GM12878 (cell line): ENCODE measurements around the gene ZNF423. TPM values are rescaled to one million over a fixed set of nuclear protein-coding genes. Genes with fewer than 3 reads are reported as not detected.

Experiments used
- ATAC-seq: fragments of 200-7000 bp; cut with Tn5 transposase; 3 replicates; pipeline ENCODE4 v1.9.1; 2020; ENCODE audit warnings: mild to moderate bottlenecking, moderate library complexity
- BruUV-seq: library from RNA; stranded (reverse); fragments of 400-500 nt; replicated peaks from 2 replicates; lab custom pipeline; 2021; lab: Mats Ljungman, UMichigan
- CTCF ChIA-PET: fragments of 300-600 bp; sonication (Branson Sonifier 250); formaldehyde crosslinking; extraction: SDS; loops from one replicate; lab custom pipeline; 2021; ENCODE audit warnings: inconsistent platforms; lab: Yijun Ruan, JAX
- POLR2A ChIA-PET: fragments of 350-600 bp; formaldehyde crosslinking; extraction: SDS; loops from one replicate; lab custom pipeline; 2021; ENCODE audit warnings: inconsistent platforms; lab: Charles Lee
- RAD21 ChIA-PET: fragments of 300-600 bp; sonication (Branson Sonifier 250); formaldehyde crosslinking; loops from one replicate; lab custom pipeline; 2023; ENCODE audit warnings: antibody characterized with exemption; ENCODE audit not compliant: unreplicated experiment; lab: Charles Lee
- SMC1A ChIA-PET: fragments of 300-600 bp; sonication (Branson Sonifier 250); formaldehyde crosslinking; loops from one replicate; lab custom pipeline; 2023; ENCODE audit not compliant: unreplicated experiment, uncharacterized antibody; lab: Charles Lee
- DNase-seq: peaks from one replicate; pipeline ENCODE4 v3.0.0-alpha.2; 2011; ENCODE audit warnings: low read depth, low spot score
- FAIRE-seq: peaks from 3 replicates; lab custom pipeline; 2011; peaks lifted over from hg19 to GRCh38; lab: Jason Lieb, UNC
- H2AFZ ChIP-seq: 2 replicates; pipeline ENCODE4 v1.6.0; 2011; ENCODE audit warnings: low read depth, low read length, control low read depth; ENCODE audit not compliant: control insufficient read depth
- H3K27ac ChIP-seq: 2 replicates; pipeline ENCODE4 v1.5.1; 2011; ENCODE audit warnings: control low read depth; ENCODE audit not compliant: control insufficient read depth, insufficient read depth
- H3K27me3 ChIP-seq, 2 experiments: replicated peaks in 1 of 2; 2 replicates each; pipeline versions ENCODE4 v1.6.0 to v1.6.1; 2011; ENCODE audit warnings: low read length in 1 of 2; ENCODE audit not compliant: control insufficient read depth in 2 of 2, insufficient read depth in 2 of 2
- H3K36me3 ChIP-seq, 2 experiments: 2 replicates each; pipeline ENCODE4 v1.5.1; 2011; ENCODE audit warnings: low read length in 1 of 2; ENCODE audit not compliant: control insufficient read depth in 2 of 2, insufficient read depth in 2 of 2
- H3K4me1 ChIP-seq: 2 replicates; pipeline ENCODE4 v1.6.1; 2011; ENCODE audit warnings: mild to moderate bottlenecking, low read length, moderate library complexity, mixed read lengths; ENCODE audit not compliant: control insufficient read depth, insufficient read depth
- H3K4me2 ChIP-seq: 2 replicates; pipeline ENCODE4 v1.6.0; 2011; ENCODE audit warnings: control low read depth; ENCODE audit not compliant: control insufficient read depth, insufficient read depth
- H3K4me3 ChIP-seq: fragments of 200-600 bp; sonication (generic); 2 replicates; pipeline ENCODE4 v1.5.1; 2016
- H3K79me2 ChIP-seq: 2 replicates; pipeline ENCODE4 v1.6.0; 2011; ENCODE audit warnings: low read length; ENCODE audit not compliant: control insufficient read depth, insufficient read depth
- H3K9ac ChIP-seq: 2 replicates; pipeline ENCODE4 v1.8.0; 2011; ENCODE audit warnings: low read length, control low read depth, mixed read lengths; ENCODE audit not compliant: control insufficient read depth, insufficient read depth
- H3K9me3 ChIP-seq: replicated peaks from 3 replicates; pipeline ENCODE4 v1.5.1; 2011; ENCODE audit warnings: mild to moderate bottlenecking, low read length; ENCODE audit not compliant: control insufficient read depth, insufficient read depth
- H4K20me1 ChIP-seq: 2 replicates; pipeline ENCODE4 v1.6.0; 2011; ENCODE audit not compliant: control insufficient read depth, insufficient read depth
- CHD2 ChIP-seq: IDR thresholded peaks from 2 replicates; pipeline ENCODE4 v1.6.1; 2011; ENCODE audit warnings: low read depth, low read length, improper control_type of control experiment, borderline replicate concordance
- EGR1 ChIP-seq, 2 experiments: IDR thresholded peaks; 1 replicate in 1 of 2; 2 replicates in 1 of 2; pipeline ENCODE4 v1.6.1; 2011 to 2012; ENCODE audit warnings: low read depth in 2 of 2, low read length in 2 of 2, borderline replicate concordance in 1 of 2, mild to moderate bottlenecking in 1 of 2, moderate library complexity in 1 of 2
- ELK1 ChIP-seq: IDR thresholded peaks from 2 replicates; pipeline ENCODE4 v1.6.1; 2012; ENCODE audit warnings: low read depth, low read length, improper control_type of control experiment
- ETV6 ChIP-seq, 2 experiments: fragments of 450-650 bp in 1 of 2; IDR thresholded peaks in 1 of 2; conservative IDR thresholded peaks in 1 of 2; 2 replicates each; pipeline ENCODE4 v1.6.1; 2014; ENCODE audit warnings: antibody characterized with exemption in 1 of 2, borderline replicate concordance in 1 of 2, low read depth in 1 of 2, mild to moderate bottlenecking in 1 of 2, moderate library complexity in 1 of 2
- EZH2 ChIP-seq: IDR thresholded peaks from 2 replicates; pipeline ENCODE4 v1.6.1; 2012; ENCODE audit warnings: low read depth, mild to moderate bottlenecking, control low read depth, inconsistent platforms, low read length, borderline replicate concordance; ENCODE audit not compliant: control insufficient read depth
- GABPA ChIP-seq: IDR thresholded peaks from 2 replicates; pipeline ENCODE4 v1.6.1; 2014; ENCODE audit warnings: antibody characterized with exemption, low read depth, mild to moderate bottlenecking, inconsistent platforms
- GATAD2B ChIP-seq: fragments of 450-650 bp; conservative IDR thresholded peaks from 2 replicates; pipeline ENCODE4 v1.6.1; 2017; ENCODE audit warnings: low read depth, mild to moderate bottlenecking, moderate library complexity
- IKZF1 ChIP-seq: fragments of 450-650 bp; conservative IDR thresholded peaks from 2 replicates; pipeline ENCODE4 v1.6.1; 2017; ENCODE audit warnings: antibody characterized with exemption, mild to moderate bottlenecking
- MYB ChIP-seq: fragments of 150-350 bp; IDR thresholded peaks from 2 replicates; pipeline ENCODE4 v1.6.1; 2014; ENCODE audit warnings: mild to moderate bottlenecking, low read depth, low read length, borderline replicate concordance
- NFYA ChIP-seq: IDR thresholded peaks from 2 replicates; pipeline ENCODE4 v1.6.1; 2011; ENCODE audit warnings: low read depth, mild to moderate bottlenecking, low read length, improper control_type of control experiment, borderline replicate concordance
- PML ChIP-seq: IDR thresholded peaks from 2 replicates; pipeline ENCODE4 v1.6.1; 2012; ENCODE audit warnings: low read length, inconsistent platforms
- PRDM15 ChIP-seq: fragments of 450-650 bp; formaldehyde crosslinking; IDR thresholded peaks from 2 replicates; pipeline ENCODE4 v1.4.0; 2020; ENCODE audit warnings: mild to moderate bottlenecking, moderate library complexity
- RAD21 ChIP-seq: IDR thresholded peaks from 2 replicates; pipeline ENCODE4 v1.6.1; 2011; ENCODE audit warnings: mild to moderate bottlenecking, low read depth, low read length, moderate library complexity; ENCODE audit not compliant: insufficient read depth
- YY1 ChIP-seq: IDR thresholded peaks from 2 replicates; pipeline ENCODE4 v1.6.1; 2011; ENCODE audit warnings: low read depth, mild to moderate bottlenecking, low read length
- ZNF384 ChIP-seq: IDR thresholded peaks from 2 replicates; pipeline ENCODE4 v1.6.1; 2012; ENCODE audit warnings: low read depth, mild to moderate bottlenecking, low read length, improper control_type of control experiment, borderline replicate concordance
- WGBS: methylation state at CpG from one replicate; pipeline ENCODE4 v1.1.6; 2016; ENCODE audit warnings: low lambda C conversion rate; ENCODE audit not compliant: insufficient replicate concordance, insufficient coverage; ENCODE audit errors: missing lambda C conversion rate; 5-methylcytosine and 5-hydroxymethylcytosine counted together
- in situ Hi-C: fragments of 300-500 bp; cut with MboI; formaldehyde crosslinking; loops from 9 replicates; pipeline ENCODE4 v1.14.3; 2018; ENCODE audit warnings: mixed read lengths
- intact Hi-C: fragments of 100-400 bp; cut with micrococcal nuclease; formaldehyde crosslinking; loops from one replicate; pipeline ENCODE4 v1.14.2; 2022; ENCODE audit not compliant: unreplicated experiment
- polyA plus RNA-seq, 11 experiments: library from polyadenylated mRNA; depleted of rRNA in 4 of 11; unstranded in 6 of 11; stranded (reverse) in 5 of 11; fragments of >200 nt; fragmentation: Nextera tagmentation in 4 of 11; fragmentation: Illumina TruSeq in 1 of 11; extraction: Ambion mirVana in 4 of 11; extraction: Trizol in 1 of 11; gene quantifications; 1 replicate in 1 of 11; 2 replicates in 10 of 11; pipeline versions ENCODE4 v1.2.1 to v1.2.3, GENCODE V29; 2011 to 2016; ENCODE audit warnings: inconsistent platforms in 2 of 11, missing spikeins in 2 of 11, low read depth in 1 of 11
- total RNA-seq, 4 experiments: library from RNA; depleted of rRNA in 3 of 4; stranded (reverse); fragments of >200 nt in 3 of 4; fragmentation: Illumina TruSeq in 1 of 4; extraction: Trizol in 1 of 4; gene quantifications; 2 replicates each; pipeline versions ENCODE4 v1.2.1 to v1.2.3, GENCODE V29; 2013 to 2021

Gene ZNF423
- total and polyA plus RNA-seq, 10 of the 15 experiments (the other 5 are each of a cell fraction or from before 2014, with no cell fraction given): 0.03 to 0.64 (median 0.10) TPM

- Histone ChIP-seq H3K27ac (no peak overlapping the region), H4K20me1 (no peaks in the 10 kb centered on the region), H3K36me3 (no peaks in the 10 kb centered on the region), H2AFZ (no peak overlapping the region), H3K4me3 (no peak overlapping the region), H3K4me1 (peaks cover 18% of the 10 kb centered on the region), H3K9me3 (no peaks in the 10 kb centered on the region), H3K27me3 (no peaks in the 10 kb centered on the region), H3K4me2 (no peak overlapping the region), H3K9ac (no peak overlapping the region), H3K79me2 (no peaks in the 10 kb centered on the region)
- intact Hi-C loops (no loop called here), in situ Hi-C loops (no loop called here)
- BruUV-seq: no TSS peak
- ChIA-PET POLR2A (no interaction called here), CTCF (no interaction called here), SMC1A (no interaction called here), RAD21 (no interaction called here)
- DNase-seq: no peak
- 30% methylated on average over 3 of the region's 3 CpGs for WGBS
- no peak for ATAC-seq
- TF ChIP-seq IKZF1: no peak
- no peak for TF ChIP-seq PML
- TF ChIP-seq GABPA: no peak
- TF ChIP-seq ZNF384: no peak
- TF ChIP-seq ETV6 (conservative IDR thresholded peaks at IDR 0.05 in 1 of 2, IDR thresholded peaks at IDR 0.05 in 1 of 2; ENCODE audit: borderline replicate concordance in 1 of 2, low read depth in 1 of 2): no peak
- TF ChIP-seq MYB: no peak
- TF ChIP-seq PRDM15: no peak
- no peak for TF ChIP-seq EZH2
- no peak for TF ChIP-seq ELK1
- TF ChIP-seq CHD2: no peak
- no peak for TF ChIP-seq GATAD2B
- no peak for TF ChIP-seq YY1
- no peak for TF ChIP-seq RAD21
- TF ChIP-seq NFYA: no peak
- no peak for TF ChIP-seq EGR1 (IDR thresholded peaks at IDR 0.05; ENCODE audit: borderline replicate concordance in 1 of 2, low read depth in 2 of 2, low read length in 2 of 2)
- FAIRE-seq: no peak
These were observed 277.9 kb downstream of the ZNF423 start for GRCh38 chr16:49578018-49578417.
